Measurements from ENCODE around the gene KRTAP5-8.
"Not testable (repeated sequence)": the region's sequence is repeated elsewhere in the genome, so short reads cannot be mapped to it uniquely, and the experiment has no call there.

The KRTAP5-8 gene

GRCh38 chr11:71579513-71579912 lies 41.7 kb downstream of the KRTAP5-8 start:
- H3K4me3 Mint-ChIP-seq; H3K36me3 Mint-ChIP-seq (ENCODE audit: low read depth); H3K27me3 Mint-ChIP-seq (ENCODE audit: low read depth); H3K4me1 Mint-ChIP-seq (ENCODE audit: low read depth); H3K9me3 Mint-ChIP-seq; H3K27ac Mint-ChIP-seq; DNase-seq (ENCODE audit: low spot score): not testable (repeated sequence)

GRCh38 chr11:71580057-71581003 lies 42.5 kb downstream of the KRTAP5-8 start:
- no peak overlapping the region for H3K4me3 Mint-ChIP-seq
- H3K9me3 Mint-ChIP-seq: no peaks in the 10 kb centered on the region
- no peak overlapping the region for H3K27ac Mint-ChIP-seq
- H3K27me3 Mint-ChIP-seq (ENCODE audit: low read depth): peaks cover 7% of the 10 kb centered on the region
- H3K36me3 Mint-ChIP-seq (ENCODE audit: low read depth): no peaks in the 10 kb centered on the region
- H3K4me1 Mint-ChIP-seq (ENCODE audit: low read depth): peaks cover 1% of the 10 kb centered on the region
- DNase-seq (ENCODE audit: low spot score): no peak

DNA sequence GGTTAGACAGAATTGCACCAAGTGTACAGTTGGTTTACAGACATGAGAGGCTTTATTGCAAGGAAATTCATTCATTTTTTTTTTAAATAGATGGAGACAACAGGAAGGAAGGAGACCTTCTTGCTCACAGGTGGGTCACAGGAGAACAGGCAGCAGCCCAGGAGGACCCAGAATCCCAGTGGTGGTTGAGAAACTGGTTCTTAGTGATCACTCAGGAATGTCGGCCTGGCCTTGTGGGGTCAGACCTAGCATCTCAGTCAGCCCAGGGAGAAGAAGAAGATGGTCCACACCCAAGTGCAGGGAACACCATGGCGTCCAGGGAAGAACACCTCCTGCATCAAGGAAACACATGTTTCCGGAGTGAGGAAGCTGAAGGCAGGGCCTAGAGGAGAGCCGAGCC lies 44.0 kb downstream of the KRTAP5-8 start:
- Mint-ChIP-seq H3K27ac (no peak overlapping the region), H3K36me3 (ENCODE audit: low read depth) (no peaks in the 10 kb centered on the region), H3K4me1 (ENCODE audit: low read depth) (peaks cover 1% of the 10 kb centered on the region), H3K27me3 (ENCODE audit: low read depth) (peaks cover 4% of the 10 kb centered on the region), H3K4me3 (no peak overlapping the region), H3K9me3 (no peaks in the 10 kb centered on the region)
- no peak for DNase-seq (ENCODE audit: low spot score)

GRCh38 chr11:71582309-71582895 lies 44.6 kb downstream of the KRTAP5-8 start, which contains the start of gene KRTAP5-11:
KRTAP5-11 (minus strand) TSS chr11:71582875; CDS start chr11:71582837, 38 bp downstream.
- H3K9me3 Mint-ChIP-seq: no peaks in the 10 kb centered on the region
- DNase-seq (ENCODE audit: low spot score): no peak
- peaks cover 1% of the 10 kb centered on the region for H3K4me1 Mint-ChIP-seq (ENCODE audit: low read depth)
- H3K4me3 Mint-ChIP-seq: no peak within 1 kb of the TSS
- H3K27ac Mint-ChIP-seq: no peak within 1 kb of the TSS
- H3K36me3 Mint-ChIP-seq (ENCODE audit: low read depth): no peaks in the 10 kb centered on the region
- H3K27me3 Mint-ChIP-seq (ENCODE audit: low read depth): peaks cover 4% of the 10 kb centered on the region

GRCh38 chr11:71582969-71583368 lies 45.1 kb downstream of the KRTAP5-8 start:
- not testable (repeated sequence) for H3K36me3 Mint-ChIP-seq (ENCODE audit: low read depth); DNase-seq (ENCODE audit: low spot score); H3K4me1 Mint-ChIP-seq (ENCODE audit: low read depth); H3K4me3 Mint-ChIP-seq; H3K27me3 Mint-ChIP-seq (ENCODE audit: low read depth); H3K27ac Mint-ChIP-seq; H3K9me3 Mint-ChIP-seq

DNA sequence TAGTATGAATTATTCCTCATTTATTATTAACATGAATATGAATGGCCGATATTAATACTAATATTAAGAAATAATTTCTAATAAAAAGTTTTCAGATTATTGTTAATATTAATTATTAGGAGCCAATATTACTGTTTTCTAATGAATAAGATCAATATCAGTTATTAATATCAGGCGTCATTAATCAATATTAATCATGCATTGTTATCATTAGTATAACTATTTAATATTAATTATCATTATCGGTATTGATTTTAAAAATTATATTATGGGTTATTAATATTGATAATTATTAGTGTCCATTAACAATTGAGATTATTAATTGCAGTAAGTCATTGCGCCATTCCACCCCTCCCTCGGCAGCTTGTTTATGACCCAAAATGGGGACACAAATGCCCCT lies 47.8 kb downstream of the KRTAP5-8 start:
- H3K36me3 Mint-ChIP-seq (ENCODE audit: low read depth); H3K27me3 Mint-ChIP-seq (ENCODE audit: low read depth); H3K27ac Mint-ChIP-seq; H3K9me3 Mint-ChIP-seq; H3K4me3 Mint-ChIP-seq; DNase-seq (ENCODE audit: low spot score); H3K4me1 Mint-ChIP-seq (ENCODE audit: low read depth): not testable (repeated sequence)

DNA sequence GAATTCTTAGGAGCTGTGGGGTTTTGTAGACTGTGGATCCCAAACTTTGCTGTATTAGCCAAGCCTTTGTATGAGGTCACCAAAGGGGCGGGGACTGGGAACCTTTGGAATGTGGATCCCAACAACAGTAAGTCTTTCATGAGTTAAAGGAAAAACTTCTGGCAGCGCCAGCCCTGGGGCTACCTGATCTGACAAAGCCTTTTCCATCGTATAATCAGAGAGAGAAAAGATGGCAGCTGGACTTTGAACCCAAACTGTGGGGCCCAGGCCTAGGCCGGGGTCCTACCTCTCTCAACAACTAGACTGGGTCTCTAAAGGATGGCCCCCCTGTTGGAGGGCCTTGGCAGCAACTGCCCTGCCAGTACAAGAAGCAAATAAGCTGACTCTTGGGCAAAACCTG lies 50.5 kb downstream of the KRTAP5-8 start:
- H3K27ac Mint-ChIP-seq; H3K4me1 Mint-ChIP-seq (ENCODE audit: low read depth); H3K9me3 Mint-ChIP-seq; DNase-seq (ENCODE audit: low spot score); H3K27me3 Mint-ChIP-seq (ENCODE audit: low read depth); H3K4me3 Mint-ChIP-seq; H3K36me3 Mint-ChIP-seq (ENCODE audit: low read depth): not testable (repeated sequence)

Measured in T-helper 2 cell treated with Interferon-gamma antibody and Interleukin-4, amounts not matched to agents 5 μg/mL and 100 μg/mL, for 36 hours (primary cell).